HG03520 (cell line): ENCODE results near the gene DENND6B.
A peak's percentile ranks its signal among the peaks of the same experiment; 100 is the strongest.

Source experiments
- ATAC-seq: cut with Tn5 transposase; IDR thresholded peaks from one replicate; pipeline ENCODE4 v1.9.1; 2021; ENCODE audit warnings: mild to moderate bottlenecking, moderate library complexity; ENCODE audit not compliant: unreplicated experiment

Gene DENND6B

DNA sequence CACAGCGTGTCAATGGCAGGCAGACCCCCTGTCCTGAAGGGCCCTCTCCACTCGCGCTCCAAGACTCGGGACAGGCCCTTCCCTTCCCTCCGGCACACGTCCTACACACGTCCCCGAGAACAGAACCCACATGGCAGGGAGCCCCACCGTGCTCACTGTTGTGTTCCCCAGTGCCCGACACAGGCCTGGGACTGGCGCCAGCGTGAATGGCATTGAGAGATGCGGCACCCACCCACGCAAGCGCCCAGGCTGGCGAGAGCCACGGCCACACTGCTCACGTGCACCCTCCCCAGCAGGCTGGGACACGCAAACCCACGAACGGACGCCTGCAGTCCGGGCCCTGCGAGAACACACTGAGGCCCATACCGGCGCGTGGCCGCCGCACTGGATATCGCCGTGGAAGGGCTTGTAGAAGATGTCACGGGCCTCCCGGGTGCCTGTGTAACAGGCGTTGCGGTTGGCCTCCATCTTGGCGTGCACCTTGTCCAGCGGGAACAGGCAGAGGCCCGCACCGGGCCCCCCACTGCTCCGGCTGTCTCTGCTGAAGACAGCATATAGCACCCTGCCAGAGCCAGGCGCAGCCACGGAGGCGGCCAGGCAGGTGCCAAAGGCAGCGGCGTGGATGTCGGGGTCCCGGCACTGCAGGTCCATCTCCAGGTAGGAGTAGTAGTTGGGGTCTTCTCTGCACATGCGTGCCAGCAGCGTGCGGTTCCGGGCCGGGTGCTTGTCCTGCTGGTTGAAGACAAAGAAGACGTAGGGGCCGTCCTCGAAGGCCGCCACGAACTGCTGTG lies 37.5 kb downstream of the DENND6B start:
- no peak for ATAC-seq

DNA sequence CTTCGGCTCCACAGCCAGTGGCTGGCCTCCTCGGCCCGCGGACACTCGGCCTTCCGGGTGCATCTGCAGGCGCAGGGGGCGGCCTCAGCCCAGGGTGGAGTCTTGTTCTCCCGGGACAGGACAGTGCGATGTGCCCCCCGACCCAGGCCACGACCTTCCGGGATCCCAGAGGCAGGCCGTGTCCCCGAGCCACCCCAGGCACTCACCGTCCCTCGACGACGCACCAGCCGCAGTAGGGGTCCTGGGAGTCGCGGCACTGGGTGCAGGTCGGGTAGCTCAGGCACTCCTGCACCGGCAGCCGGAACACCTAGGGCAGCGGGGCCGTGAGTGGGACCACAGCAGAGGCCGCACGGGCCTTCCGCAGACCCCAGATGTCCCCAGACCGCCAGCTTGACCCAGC lies 39.1 kb downstream of the DENND6B start:
- ATAC-seq = no peak

DNA sequence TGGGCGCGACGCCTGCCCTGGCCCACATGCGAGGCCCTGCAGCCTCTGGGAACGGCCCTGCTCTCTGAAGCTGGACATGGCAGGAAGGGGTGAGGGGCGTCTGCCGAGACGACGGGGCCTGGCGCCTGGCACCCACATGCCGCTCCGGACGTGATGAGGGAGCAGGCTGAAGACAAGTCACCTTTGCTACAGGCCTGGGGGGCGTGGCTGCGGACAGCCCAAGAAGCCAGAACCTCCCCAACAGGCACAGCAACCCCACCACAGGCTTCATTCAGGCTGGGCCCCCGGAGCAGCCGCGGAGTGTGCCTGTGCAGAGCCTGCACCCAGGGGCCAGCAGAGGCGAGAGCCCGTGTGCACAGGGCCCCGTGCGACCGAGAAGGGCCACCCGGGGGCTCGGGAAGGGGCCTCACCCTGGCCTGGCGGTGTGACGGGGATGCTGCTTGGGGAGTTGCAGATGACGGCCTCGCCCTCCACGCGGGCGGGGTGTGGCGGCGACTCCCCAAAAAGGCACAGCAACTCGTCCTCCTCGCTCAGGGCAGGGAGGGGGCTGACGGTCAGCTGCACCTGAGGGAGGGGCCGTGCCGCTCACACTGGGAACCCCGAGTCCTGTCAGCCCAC lies 40.0 kb downstream of the DENND6B start:
- ATAC-seq = no peak

DNA sequence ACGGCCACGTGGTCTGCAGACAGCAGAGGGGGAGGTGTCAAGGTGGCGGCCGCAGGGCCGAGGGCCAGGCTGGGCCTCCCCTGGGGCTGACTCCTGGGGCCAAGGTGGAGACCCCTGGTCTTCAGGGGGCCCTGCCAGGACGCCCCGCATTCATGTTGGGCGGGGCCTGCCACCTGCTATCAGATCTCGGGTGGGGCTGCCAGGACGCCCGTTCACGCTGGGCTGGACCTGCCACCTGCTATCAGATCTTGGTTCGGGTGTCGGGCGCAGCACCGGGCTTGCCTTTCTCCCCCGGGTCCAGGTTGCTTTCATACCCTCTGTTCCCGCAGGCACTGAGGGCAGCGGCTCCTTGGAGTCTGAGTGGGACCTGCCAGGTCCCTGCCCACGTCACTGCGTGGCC lies 40.5 kb downstream of the DENND6B start:
- ATAC-seq = no peak

DNA sequence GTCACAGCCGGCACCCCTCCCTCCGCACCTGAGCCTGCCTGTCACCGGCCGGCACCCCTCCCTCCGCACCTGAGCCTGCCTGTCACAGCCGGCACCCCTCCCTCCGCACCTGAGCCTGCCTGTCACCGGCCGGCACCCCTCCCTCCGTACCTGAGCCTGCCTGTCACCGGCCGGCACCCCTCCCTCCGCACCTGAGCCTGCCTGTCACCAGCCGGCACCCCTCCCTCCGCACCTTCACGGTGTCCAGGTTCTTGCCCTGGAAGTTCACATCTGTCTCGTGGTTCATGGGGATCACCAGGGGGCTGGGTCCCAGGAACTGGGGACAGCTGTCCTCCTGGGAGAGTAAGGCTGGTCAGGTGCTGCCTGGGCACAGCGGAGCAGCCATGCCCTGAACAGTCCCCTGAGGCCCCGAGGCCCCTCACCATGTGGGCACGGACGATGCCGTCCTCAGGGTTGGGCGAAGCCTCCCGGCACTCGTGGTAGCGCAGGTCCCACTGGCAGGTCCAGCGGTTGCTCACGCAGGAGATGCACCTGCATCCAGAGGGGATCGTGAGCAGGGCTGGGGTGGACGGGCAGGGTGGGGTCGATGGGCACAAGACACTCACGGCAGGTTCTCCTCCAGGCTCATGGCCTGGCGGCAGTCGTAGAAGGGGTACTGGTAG lies 41.1 kb downstream of the DENND6B start:
- no peak for ATAC-seq

DNA sequence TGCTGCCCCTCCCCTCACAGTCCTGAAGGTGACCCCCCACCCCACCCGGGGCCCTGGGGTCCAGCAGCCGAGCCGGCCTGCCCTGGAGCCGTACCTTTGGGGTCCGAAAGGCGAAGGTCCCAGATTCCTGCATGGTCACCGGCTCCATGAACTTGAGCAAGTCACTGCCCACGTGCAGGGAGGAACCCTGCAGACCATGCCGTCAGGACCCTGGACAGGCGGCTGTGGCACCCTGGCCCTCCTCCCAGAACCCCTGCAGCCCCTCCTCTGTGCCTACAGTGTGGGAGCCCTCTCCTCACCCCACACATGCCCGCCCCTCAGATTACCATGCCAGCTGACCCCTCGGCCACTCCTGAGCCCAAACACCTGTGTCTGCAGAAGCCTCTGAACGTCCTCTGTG lies 42.3 kb downstream of the DENND6B start:
- no peak for ATAC-seq

DNA sequence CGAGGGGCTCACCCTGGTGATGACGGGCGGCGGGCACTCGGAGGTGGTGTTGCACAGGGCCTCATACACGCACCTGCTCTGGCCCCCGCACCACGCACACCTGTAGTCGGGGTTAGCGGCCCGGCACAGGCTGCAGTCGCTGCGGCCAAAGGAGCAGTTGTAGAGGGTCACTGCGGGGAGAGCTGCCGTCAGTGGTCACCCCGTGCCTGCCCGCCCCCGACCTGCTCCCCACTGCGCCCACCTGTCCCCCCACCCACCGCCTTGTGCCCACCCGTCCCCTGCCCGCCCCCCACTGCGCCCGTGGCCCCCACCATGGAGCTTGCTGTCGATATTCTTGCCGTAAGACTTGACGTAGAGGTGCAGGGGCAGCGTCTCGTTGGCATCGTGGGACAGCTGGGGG lies 43.0 kb downstream of the DENND6B start:
- no peak for ATAC-seq

DNA sequence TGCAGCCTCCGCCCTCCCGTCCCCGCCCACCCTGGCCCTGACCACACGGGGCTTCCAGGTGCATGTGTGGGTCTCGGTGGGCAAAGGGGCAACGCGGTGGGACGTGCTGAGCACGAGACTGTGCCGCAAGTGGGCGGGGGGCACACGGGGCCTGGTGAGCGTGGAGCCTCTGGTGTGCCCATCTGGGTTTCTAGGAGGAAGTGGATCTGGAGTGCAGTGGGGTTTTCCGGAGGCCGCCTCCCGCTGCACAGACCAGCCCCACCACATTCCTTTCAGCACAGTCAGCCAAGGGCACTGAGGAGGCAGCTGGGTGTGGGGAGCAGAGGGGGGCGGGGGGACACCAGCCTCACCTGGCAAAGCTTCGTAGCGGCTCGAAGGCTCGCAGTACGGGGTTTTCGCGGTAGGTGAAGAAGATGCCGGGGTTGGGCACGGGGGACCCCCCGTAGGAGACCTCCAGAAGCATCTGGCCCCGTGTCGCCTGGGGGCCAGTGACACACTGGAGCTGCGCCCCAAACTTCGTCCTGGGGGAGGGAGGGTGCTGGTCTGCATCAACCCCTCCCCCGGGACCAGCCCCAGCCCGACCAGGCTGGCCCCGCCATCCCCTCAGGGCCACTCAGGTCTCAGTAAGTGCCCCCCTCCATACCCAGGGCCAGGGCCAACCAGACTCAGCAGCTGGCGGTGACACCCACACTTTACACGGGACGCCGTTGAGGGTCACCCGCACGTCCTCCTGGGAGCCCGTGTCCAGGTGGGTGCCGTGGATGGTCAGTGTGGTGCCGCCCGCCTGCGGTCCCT lies 44.3 kb downstream of the DENND6B start:
- no peak for ATAC-seq

DNA sequence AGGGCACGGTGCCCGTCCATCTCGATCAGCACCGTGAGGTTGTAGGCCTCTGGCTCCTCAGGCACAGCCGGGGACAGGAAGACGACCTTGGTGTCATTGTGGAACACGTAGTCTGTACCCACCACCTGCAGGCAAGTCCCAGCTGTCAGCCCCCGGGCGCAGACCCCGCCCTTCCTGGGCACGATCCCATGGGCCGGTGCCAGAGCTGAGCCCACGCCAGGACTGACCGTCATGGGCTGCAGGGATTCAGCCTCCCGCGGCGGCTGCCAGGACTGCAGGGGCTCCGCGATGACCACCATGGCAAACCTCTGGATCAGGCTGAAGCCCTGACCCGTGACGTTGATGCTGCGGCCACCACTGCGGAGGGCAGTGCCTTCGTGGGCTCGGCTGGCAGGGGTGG lies 44.9 kb downstream of the DENND6B start:
- ATAC-seq = no peak

DNA sequence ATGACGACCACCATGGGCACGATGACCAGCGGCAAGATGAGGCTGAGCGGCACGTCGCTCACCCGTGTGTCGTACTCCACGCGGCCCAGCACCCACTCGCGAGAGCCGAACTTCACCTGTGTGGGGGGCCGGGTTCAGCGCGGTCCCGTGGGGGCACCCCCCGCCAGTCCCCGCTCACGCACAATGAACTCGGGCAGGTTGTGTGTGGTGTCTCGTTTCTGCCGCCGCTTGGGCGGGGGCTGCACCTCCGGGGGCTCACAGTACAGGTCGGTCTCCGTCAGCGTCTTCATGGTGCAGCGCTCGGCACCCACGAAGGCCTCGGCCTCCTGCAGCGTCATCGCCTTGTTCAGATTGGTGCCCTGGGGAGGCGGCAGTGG lies 45.4 kb downstream of the DENND6B start:
- no peak for ATAC-seq

DNA sequence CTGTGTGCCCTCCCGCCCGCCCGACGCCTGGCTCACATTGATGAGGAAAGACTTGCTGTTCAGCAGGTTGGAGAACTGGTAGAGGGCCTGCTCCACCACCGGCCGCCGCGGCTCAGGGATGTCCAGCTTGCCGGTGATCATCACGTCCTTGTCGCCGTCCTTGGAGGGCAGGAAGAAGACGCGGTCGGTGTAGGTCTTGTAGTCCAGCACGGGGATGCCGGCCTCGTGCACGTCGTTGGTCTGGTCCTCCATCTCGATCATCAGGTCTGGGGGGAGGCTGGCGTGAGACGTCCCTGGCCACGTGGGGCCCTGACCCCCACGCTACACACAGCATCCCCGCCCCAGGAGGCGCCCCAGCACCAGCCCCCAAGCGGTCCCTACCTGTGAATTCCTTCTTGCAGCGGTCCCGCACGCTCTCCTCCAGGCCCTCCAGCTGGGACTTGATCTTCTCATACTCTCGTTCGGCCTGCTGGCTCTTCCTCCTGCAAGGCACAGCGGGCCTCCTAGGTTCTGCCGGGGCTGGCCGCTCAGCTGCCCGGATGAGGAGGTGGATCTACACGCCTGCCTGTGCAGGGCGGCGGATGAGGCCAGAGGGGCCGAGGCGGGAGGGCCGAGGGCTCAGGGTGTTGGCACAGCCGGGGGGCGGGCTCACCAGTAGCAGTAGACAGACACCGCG lies 46.0 kb downstream of the DENND6B start:
- ATAC-seq = no peak

DNA sequence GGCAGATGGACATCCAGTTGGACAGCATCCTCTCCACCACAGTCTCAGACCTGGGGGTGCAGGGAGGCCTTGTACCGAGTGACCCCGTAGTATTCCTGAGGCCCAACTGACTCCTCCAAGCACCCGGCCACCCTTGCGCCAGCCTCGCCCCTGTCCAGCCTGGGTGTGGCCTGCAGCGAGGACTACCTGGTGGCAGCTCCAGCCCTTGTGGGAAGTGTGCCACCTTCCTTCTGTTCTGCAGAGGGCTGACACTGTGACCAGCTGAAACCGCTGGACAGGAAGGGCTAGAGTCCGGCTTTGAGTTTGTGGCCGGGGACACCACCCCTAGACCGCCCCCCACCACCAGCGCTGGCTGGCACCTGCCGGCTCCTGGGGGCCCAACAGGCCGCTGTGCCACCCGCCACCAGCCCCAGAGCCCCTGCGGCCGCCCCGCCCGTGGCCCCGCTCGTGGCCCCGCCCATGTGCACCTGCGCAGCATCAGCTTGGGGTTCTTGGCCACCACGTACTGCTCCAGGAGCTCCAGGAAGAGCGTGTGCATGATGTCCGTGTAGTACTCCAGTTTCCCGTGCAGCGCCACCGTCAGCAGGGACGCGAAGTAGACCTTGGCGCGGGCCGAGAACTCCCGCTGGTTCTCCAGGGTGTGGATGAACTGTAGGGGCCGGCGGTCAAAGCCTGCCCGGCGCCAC lies 46.6 kb downstream of the DENND6B start:
- no peak for ATAC-seq

DNA sequence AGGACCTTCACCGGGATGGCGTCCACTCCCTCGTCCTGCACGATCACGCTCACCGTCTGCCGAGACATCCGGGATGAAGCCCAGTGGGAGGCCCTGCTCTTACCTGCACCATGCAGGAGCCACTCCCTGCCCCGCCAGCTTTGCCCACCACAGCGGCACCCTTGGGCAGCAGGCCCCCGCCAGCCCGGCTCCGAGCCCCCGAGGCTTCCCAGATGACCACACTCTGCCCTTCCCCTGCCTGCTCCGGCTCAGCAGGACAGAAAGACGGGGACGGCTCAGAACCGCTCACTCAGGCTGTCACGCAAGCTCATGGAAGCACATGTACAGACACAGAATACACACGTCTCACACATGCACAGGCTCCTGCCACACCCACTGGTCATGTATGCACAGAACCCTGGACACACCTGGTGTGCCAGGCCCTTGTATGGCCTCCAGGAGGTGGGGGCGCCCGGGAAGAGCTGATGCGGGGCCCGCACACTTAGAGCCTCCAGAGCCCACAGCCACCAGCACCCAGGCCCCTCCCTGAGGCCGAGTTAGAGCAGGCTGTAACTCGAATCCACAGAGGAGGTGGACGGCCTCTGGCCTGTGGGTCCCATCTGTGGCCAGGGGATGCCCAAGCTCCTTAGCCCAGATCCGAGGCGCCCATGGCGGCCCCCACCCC lies 47.7 kb downstream of the DENND6B start:
- no peak for ATAC-seq

DNA sequence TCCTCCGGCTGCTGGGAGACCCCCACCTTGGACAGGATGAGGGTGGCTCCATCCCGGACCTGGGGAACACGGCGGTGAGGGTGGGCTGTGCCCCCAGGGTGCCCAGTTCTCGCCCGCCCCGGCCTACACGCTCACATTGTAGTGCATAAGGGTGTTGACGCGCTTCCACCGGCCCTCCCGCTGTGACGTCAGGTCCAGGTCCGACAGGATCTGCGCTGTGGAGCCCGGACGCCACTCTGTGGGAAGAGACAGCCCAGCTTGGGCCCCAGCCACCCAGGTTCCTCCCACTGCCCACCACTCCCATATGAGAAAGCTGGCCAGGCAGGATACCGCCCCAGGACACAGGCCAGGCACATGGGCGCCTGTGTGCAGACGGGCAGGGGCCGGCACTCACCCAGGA lies 48.4 kb downstream of the DENND6B start:
- no peak for ATAC-seq

DNA sequence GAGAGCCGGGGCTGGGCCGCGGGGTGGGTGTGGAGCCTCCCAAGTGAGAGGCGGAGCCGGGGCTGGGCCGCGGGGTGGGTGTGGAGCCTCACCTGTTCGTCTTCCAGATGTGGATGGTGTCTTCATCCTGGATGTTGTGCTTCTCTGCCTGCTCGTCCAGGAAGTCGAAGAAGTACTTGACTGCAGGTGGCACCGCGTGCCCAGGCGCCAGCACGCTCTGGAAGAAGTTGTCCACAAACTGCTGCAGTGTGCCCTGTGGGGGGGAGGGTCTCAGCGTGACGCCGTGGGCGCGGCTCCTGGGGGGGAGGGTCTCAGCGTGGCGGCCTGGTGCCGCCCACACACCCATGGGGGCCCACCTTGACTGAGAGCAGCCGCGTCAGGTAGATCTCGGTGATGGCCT lies 49.1 kb downstream of the DENND6B start:
- no peak for ATAC-seq

DNA sequence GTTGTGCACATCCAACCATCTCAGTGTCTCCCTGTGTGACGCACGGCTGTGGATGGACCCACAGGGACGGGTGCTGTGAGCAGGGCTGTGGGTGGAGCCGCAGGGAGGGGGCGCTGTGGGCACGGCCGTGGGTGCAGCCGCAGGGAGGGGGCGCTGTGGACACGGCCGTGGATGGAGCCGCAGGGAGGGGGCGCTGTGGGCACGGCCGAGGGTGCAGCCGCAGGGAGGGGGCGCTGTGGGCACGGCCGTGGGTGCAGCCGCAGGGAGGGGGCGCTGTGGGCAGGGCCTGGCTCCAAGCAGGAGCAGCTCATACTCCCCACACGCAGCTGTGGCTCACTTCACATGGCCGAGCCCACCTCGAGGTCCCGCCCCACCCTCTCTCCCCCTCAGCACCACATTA lies 50.7 kb downstream of the DENND6B start:
- ATAC-seq = peak; percentile 59

DNA sequence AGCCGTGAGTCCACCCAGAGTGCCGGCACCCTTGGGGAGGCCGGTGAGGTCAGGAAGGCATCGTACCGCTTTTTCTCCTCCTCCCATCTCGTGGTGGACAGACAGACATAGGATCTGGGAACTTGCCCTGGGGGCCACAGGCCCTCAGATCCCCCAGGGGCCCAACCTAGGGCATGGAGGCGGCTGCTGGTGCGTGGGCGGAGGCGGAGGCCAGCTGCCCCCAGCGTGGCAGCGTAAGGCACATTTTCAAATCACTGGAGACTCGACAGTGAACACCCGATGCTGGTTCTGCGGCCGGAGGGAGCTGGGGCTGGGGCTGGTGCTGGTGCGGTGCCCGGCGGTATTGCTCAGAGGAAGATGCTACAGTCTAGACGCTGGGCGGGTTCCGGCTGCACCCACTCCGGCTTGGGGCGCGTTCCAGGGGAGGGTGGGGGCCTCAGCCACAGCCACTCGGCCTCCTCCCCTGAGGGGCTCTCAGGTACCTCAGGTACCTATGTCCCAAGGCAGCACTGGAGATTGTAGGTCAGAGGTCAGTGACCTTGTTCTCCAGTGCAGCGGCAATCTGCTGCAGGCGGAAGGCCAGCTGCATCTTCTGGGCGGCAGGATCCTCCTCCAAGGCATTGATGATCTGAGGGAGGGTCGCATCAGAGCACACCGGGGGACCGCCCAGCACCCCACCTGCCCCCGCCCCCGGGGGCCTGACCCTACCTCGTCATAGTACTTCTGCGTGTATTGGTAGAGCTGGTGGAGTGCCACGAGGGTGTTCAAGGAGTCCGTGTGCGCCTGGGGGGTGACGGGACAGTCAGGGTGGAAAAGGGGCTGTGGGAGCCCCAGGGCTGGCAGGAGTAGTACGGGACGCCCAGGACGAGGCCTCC lies 51.4 kb downstream of the DENND6B start:
- ATAC-seq = no peak

DNA sequence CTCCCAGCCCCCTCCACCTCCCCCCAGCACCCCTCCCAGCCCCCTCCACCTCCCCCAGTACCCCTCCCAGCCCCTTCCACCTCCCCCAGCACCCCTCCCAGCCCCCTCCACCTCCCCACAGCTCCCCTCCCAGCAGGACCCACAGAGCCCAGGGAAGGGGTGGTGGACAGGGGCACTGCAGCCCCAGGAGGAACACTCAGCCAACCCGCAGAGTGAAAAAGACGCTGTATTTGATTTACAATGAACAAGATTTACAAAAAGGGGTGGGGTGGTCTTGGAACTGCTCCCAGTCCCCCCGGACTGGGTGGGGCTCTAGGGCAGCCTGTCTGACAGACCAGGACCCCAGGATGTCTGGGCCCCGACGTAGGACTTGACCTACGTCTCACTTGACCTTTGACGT lies 52.0 kb downstream of the DENND6B start:
- ATAC-seq = no peak

DNA sequence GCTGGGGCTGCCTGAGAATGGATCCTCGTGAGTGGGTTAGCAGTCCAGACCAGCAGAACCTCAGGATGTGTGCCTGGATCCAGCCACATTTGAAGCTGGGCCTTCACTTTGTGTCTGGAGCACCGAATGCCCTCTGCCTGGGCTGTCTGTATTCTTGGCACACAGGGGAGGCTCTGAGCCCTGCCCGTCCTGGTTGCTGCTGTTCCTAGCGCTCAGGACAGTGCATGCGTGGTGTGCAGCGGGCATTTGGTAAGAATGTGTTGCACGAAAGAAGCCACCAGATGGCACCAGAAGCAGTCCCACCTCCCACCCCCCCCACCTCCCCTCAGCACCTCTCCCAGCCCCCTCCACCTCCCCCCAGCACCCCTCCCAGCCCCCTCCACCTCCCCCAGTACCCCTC lies 52.5 kb downstream of the DENND6B start:
- ATAC-seq = no peak
